ENCODE measurements around the gene CD3G.

- TF ChIP-seq CTCF (IDR thresholded peaks at IDR 0.05) (no peak), POLR2AphosphoS5 (IDR thresholded peaks at IDR 0.05; ENCODE audit: insufficient read depth in 1 of 2, low read depth in 1 of 2) (no peak), POLR2A (IDR thresholded peaks at IDR 0.05) (no peak)
Observed at GRCh38 chr11:118341261-118341660, 2.9 kb upstream of the CD3G start.

Data from vagina (tissue), 2 donors.